Measurements from ENCODE around the gene PCDH9.

The PCDH9 gene

DNA sequence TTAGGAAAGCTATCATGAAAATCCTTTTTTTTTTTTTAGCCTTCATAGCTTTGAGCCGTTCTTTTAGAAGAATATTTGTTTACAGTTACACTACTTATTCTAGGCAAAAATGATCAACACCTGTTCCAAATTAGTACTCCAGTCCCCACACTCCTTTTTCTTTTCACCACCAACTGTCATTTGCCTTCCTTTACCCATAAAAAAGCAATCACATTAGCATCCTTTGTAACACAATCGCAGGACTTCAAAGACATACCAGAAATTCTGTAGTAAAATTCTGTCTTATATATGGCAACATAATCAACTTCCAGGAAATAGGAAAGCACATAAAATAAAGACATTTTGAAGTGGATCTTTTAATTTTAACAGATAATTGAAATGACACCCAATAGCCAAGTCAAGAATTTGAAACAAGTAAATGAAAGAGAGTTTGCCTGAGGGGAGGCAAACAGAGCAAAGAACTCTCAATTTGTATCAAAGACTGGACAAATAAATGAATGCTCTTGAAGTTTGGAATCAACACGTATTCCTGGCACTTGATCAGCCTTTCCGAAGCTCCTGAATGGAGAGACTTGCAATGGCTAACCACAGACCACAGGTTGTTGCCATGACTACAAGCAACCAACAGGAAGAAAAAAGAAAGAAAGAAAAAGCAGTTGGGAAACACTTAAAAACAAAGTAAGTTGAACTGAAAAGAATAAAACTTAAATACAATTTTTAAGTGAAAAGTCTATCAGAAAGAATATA lies 206.8 kb downstream of the PCDH9 start:
- no peak for FAIRE-seq

DNA sequence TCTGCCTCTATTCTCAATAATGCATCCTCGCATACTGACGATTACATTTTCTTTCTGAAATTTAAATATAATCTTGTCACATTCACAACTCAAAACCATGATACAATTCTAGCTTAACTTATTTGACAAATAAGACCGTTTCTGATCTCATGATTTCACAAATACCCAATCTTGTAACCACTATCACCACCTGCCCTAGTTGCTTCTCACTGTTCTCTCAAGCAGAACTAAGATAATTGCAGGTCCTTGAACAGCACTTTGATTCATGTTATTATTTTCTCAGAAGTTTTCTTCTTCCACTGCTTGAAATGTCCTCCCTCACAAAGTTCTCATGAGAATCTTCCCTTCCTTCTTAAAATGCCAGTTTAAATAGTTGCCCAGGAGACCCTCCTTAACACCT lies 211.4 kb downstream of the PCDH9 start:
- FAIRE-seq = no peak

DNA sequence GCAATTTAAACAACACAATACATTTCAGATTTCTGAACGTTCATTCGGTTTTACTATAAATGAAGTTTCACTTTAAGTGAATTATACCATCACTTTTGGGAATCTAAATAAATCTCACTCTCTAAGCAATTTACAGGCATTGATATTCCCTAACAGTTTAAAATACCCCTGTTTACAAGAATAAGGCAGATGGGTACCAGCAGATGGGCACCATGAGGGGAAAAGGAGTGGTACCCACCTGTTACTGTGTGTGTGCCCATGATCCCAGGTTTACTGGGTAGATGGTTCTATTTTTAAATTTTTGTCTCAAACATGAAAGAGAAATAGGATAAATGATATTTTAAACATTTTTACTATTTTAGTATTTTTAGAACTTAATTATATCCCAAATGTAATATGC lies 212.9 kb downstream of the PCDH9 start:
- FAIRE-seq = no peak

DNA sequence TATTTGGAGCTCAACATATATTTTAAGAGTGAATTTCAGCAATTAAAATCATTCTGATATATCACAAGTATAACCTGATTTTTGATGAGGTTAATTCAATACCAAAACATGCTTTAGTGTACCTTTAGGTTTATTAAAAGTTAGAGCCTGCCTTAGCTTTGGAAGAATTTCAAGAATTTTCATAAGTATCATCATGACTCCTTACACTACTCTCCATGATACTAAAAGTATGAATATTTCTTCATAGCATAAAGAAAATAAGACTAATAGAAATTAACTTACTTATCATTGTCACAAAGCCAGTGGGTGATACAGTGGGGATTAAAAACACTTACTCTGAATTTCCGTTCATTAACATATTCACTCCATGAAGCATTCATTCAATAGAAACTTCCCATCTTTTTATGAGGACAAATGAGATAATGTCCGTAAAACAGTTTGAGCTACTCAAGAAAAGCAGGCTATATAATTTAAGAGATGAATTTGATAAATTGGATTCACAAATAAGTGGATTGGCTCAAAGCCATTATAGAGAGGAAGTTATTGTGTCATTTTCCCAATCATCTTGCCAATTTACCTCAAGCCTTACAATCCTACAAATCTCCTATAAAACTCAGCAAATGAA lies 214.0 kb downstream of the PCDH9 start:
- FAIRE-seq = no peak

DNA sequence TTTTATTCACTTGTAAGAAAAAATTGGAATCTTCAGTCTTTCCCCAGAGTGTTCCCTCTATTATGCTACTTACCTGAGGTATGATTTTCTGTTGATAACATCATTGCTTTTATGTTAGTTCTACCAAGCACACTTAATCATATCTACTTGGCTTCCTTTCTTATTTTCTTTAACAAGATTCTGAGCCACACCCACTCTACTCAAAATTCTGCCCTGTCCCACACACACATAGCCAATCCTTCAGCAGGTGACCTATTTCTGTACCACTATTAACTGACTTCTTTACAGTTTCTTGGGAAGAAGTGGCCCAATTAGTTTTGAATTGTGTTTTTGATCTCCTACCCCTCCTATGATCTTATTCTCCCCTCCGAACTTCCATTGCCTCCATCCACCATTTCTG lies 215.7 kb downstream of the PCDH9 start:
- no peak for FAIRE-seq

DNA sequence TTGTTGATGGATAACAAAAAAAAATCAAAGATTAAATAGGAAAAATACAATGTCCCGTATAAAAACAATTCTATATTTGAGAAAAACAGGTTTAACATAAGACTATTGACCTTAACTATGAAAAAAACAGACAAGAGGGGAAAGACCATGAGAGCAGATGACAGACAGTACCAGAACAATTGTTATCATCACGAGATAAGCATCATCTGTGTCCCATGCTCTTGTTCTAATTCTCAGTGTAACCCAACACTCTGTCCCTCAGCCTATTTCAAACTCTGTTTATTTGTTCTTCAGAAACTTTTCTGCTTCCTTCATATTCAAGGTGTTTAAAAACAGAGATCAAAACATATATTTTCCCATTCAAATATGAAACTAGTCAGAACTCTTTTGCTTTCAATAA lies 216.4 kb downstream of the PCDH9 start:
- FAIRE-seq = no peak

DNA sequence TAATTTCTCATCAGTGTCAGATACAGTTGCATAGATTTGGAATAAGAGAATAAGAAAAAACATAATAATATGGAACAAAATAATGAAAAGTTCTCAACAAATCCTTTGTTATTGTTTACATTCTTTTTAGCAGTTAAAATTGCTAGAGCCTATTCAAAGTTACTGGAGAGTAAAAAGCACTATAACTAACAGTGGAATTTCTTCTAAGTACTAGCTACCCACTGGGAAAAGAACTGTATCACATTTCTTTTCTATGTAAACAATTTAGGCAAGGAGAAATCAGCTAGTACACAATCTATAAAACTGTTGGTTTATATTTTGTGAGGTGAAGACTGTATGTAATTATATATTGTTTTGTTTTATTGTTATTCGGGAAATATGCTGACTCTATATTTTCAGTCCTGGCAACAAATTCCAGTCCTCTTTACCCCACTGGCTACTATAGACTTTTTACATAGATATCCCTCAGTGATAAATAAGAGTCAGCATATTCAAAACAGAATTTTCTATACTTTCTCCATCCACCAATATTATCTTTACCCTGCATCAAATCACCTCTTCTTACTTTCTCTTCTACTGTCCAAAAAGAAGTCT lies 222.0 kb downstream of the PCDH9 start:
- no peak for FAIRE-seq

DNA sequence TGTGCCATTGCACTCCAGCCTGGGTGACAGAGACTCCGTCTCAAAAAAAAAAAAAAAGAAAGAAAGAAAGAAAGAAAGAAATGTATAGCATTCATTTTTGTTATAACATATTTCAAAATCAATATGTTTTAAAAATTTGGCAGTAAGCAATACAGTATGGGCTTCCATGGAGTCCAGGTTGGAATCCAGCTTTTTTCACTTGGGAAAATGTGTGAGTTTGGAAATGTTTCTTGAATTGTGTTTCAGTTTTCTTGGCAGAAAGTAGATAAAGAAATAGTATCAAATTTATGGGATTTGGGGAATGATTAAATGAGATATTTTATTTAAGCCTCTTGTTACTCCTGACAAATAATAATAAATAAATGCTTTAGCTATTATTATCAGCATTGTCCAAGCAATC lies 225.6 kb downstream of the PCDH9 start:
- no peak for FAIRE-seq

DNA sequence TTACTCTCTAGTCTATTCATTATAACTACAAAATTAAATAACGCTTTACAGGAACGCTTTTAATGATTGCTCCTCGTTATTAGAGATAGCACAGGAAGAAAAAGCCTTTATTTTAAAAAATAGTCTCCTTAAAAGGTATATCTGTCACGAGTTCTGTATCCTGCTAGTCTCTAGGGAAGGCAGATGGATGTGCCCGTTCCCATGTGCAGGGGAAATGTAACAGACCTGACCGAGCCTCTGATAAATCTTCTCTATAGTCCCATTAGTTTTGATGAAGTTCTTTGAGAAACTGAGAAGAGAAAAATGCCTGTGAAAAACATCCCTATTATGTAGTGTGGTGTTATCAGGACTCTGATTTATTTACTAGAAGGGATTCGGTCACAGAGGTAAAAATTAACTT lies 226.4 kb downstream of the PCDH9 start:
- no peak for FAIRE-seq

DNA sequence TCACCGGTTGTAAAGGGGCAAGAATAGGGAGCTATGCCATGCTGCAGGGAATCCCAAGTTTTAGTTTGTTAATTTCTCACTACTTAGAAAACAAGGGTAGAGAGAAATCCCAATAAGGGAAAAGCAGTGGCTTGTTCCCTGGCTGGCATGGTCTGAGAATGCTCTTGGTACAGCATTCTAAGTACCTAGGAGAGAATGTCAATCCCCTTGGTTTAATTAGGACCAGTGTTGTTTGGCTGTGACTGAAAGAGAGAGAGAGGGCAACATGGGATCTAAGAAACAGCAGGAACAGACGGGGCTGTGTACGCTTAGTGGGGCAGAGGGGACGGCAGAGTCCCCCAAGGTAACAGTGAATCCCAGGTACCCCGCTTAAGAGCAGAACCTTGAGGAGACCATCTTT lies 228.8 kb downstream of the PCDH9 start:
- no peak for FAIRE-seq

DNA sequence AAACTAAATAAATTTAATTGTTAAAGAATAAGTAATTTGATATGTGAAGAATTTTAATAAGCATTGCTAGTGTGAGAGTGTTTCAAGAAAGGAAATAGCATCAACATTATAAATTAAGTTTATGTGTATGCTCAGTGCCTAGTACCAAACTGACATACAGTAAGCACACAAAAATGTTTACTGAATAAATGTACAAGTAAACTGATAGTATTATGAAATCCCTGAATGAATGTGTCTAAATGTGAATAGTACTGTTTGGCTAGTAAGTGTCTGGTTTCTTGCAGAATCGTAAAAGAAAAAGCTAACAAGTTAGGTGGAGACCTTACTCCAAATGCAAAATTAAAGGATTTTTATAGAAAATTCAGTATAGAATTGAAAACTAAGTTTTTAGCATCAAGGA lies 233.6 kb downstream of the PCDH9 start:
- no peak for FAIRE-seq

DNA sequence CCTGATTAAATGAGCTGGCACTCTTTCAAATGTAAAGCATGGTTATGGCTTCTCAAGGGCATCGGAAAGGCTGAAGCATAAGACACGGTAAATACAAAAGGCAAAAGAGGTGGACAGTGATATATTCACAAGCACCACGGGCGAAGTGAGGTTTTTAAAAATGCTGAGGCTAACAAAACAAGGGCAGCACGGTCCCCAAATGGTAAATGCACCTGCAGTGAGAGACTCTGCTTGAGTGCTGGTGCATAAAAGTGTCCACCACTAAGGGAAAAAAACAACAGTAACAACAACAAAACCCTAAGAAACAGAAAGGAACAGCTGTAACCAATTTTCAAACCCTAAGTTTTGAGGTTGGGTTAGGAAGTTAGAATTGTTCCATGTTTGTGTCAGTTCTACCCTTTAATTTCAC lies 234.9 kb downstream of the PCDH9 start:
- FAIRE-seq = no peak

DNA sequence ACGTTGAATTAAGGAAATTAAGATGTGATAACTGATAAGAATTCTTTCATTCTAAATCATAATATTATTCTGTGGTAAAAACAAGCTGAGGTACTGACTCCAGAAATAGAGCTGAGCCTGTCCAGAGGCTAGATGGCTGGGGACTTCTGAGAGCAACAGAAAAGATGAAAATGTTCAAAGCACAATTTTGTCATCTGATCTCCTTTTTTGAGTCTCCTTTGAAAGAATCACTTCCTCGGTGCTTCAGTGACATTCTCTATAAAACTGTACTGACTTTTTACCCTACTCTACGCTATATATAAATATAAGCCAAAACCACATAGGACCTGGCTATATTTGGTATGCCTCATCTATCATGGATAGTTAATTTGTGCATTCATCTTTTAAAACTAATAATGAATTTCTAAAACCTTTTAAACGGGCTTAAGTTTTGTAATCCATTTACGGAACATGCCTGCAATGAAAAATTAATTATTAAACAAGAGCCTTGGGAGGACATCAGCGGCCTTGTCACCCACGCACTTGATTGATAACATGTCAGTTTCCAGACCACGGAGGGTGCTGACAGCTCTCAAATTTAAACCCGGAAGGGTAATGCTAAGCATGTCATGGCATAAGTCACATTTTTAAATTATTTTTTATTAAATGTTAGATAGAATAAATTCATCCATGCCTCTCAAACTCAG lies 235.5 kb downstream of the PCDH9 start:
- no peak for FAIRE-seq

DNA sequence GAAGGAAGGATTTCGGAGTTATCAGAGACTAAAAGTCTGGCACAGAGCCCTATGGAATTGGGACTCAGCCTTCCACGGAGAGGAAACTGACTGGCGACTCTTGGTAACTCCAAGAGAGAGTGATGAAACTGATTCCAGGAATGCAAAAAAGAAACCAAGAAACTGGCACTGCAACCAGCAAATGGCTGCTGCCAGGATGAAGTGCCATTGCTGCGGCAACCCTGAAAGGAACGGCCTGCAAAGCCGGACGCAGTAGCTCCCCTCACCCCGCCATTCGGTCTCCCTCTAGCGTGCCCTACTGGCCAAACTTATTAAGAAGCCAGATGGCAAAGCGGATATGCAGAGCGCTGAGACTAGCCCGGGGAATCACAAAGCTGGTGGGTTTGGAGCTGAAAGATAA lies 236.0 kb downstream of the PCDH9 start:
- FAIRE-seq = no peak

DNA sequence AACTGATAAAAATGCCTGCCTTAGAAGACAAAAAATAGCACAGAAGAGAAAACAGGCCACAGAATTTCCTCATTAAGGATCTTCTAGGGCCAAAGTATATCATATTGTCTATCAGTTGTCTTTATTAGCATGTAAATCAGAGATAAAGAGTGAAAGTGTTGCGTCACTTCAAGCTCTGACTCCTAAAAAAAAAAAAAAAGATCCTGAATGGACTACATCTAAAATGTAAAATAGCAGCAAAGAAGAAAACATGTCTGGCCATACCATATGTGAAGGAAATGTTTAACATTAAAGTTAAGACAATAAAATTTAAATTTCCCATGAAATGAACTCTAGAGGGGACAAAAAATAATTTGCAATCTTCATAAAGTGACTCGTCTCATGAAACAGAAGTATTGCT lies 237.4 kb downstream of the PCDH9 start:
- FAIRE-seq = no peak

DNA sequence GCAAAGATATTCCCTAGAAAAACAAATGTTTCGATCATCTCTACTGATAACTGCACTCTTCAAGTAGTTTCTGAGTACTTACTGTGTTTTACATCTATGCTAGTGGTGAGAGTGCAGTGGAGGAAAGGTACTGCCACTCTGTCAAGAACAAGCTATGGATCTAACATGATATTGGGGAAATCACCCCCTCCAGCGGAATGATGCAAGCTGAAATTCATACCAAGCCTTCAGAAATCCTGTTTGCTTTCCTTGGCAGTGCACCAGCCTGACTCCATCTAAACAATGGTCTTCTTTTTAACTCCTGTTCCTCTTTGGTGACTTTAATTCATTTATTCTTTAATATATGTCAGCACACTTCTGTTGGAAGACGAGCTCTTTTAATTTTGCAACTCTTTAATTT lies 238.0 kb downstream of the PCDH9 start:
- no peak for FAIRE-seq

DNA sequence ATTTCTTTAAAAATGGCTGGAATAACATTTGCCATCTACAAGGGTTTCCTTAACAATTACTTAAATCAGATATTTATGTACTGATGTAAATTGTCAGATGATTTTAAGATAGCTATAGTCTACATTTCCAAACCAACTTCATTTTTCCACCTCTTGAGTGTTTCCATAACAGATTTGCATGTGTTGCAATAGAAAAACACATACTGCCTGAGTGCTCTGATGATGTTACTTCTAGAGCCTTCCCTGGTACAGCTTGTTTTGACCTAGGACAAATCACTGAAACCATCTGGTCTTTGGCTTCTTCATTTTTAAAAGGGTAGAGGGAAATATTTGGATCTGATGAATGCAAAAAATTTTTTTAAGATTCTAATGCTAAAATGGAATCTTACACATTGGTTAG lies 245.9 kb downstream of the PCDH9 start:
- FAIRE-seq = no peak

DNA sequence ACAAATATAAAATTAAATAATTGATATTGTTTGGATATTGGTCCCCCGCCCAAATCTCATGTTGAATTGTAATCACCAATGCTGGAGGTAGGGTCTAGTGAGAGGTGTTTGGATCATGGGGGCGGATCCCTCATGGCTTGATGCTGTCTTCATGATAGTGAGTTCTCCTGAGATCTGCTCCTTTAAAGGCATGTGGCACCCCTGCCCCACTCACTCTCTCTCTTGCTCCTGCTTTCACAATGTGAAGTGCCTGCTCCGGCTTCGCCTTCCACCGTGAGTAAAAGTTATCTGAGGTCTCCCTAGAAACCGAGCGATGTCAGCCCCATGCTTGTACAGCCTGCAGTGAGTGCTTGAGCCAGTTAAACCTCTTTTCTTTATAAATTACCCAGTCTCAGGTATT lies 248.2 kb downstream of the PCDH9 start:
- FAIRE-seq = no peak

DNA sequence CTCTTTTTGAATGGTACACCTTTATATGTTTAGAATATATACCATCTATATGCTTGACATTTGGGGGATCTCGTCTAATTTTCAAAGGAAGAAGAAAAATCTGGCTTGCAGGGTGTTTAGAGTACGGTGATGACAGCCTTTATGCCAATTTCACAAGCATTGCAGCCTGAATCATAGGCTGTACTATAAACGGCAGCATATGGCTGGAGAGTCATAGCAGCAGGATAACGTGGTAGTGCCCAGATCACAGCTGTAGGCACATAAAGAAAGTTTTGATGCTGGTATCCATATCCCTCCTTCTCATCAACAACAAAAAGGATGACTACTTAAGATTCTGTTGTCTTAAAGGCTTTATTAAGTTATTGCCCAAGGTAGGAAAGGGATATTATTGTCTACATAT lies 253.0 kb downstream of the PCDH9 start:
- FAIRE-seq = no peak

DNA sequence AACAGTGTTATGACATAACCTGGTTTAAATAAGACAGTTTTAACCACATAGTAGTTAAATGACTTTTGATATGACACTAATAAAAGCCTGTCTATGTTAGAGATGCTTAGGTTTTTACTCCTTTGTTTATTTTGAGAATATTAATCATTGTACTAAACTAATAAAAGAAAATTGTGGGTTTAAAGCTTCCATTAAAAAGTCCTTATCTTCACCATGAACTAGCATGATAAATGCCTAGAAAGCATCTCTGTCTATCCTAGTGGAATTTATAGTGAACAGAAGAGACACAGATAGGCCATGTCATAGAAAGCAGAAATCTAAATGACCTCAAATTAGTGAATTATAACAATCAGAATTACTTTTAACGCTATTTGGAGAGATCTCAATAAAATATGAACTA lies 255.2 kb downstream of the PCDH9 start:
- no peak for FAIRE-seq

DNA sequence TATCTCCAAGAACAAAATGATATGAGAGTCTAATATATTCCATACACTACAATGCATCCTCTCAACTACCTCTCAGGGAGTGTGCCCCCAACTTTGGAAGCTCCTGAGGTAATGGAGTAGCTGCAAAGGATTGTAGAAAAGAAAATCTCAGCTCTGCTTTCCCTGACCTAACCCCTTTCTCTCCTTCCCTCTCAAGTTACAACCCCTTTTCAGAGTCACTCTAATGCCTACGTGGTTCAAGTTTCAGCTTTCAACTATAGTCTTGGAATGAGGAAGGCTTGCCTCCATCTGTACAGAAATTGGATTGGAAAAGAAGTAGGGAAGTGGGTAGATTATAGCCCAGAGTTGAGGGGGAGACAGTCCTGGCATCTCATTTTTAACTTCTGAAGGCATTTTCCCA lies 256.0 kb downstream of the PCDH9 start:
- no peak for FAIRE-seq

DNA sequence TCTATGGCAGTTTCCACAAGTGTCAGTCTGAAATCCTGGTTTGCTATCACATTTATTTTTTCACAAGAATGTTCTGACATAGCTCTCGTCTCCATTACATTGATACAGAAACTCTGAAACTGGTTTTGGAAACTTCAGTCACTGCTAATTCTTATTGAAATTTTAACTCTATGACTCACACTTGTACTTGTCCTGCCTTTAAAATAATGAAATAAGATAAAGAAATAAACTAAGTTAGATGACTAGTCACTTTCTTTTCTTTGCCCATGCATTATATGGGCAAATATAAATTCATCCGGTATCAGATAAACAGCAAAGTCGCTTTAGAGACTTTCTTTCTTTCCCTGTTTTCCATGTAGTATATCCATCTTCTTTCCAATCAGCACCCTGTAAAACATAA lies 257.5 kb downstream of the PCDH9 start:
- no peak for FAIRE-seq

DNA sequence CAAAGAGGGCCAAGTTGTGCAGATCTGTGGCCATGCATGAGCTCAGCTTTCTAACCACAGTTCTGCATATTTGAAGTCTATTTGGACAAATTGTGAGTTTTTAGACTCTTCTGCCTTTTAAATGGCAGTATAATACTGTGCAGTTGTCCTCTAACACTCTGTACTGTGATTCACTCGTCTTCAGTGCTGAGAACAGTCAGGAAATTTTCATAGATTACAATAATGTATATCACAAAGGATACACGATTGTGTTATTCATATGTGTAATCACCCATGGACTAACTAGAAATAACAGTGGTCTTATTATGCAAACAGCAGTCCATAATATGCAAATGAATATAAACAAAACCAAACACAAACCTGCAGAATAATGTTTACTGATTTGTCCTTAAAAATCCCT lies 259.1 kb downstream of the PCDH9 start:
- no peak for FAIRE-seq

DNA sequence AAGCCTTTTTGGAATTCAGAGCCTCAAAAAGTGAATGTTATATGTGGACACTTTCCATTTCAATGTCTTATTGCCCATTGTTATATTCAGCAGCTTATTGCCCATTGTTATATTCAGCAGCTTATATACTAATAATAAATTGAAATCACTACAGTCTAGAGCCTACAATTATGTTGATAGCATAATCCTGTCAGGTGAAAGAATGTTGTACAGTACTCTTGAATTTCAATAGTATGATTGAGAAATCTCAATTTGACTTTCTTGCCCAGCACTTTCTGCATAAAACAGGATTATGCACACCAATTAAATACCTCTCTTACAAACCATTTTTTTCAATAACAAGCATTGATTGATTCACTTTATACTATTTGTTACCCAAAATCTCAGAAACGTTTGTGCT lies 260.8 kb downstream of the PCDH9 start:
- FAIRE-seq = no peak
